ENCODE measurements around the gene NPPA. TPM values are rescaled to one million over a fixed set of nuclear protein-coding genes. Genes with fewer than 3 reads are reported as not detected.

Gene NPPA
- total RNA-seq, 1 experiment from 2014 or later = not detected

GRCh38 chr1:11891433-11892186, 44.0 kb upstream of the NPPA start:
- no peak overlapping the region for H3K4me2 ChIP-seq
- H3K27ac ChIP-seq = no peak overlapping the region
- no peaks in the 10 kb centered on the region for H3K4me1 ChIP-seq (replicated peaks; ENCODE audit: insufficient read depth)
- TF ChIP-seq CTCF (conservative IDR thresholded peaks at IDR 0.05) = no peak
- no peak for TF ChIP-seq EZH2 (IDR thresholded peaks at IDR 0.05; ENCODE audit: low read depth)
- ChIA-PET POLR2A (ENCODE audit: unreplicated experiment) (no interaction called here), CTCF (interaction anchor here (0.6 kb wide), 1 partner anchor 53 kb away, joined by 3 read pairs; no protein-coding TSS in a partner anchor)
- H4K20me1 ChIP-seq (ENCODE audit: insufficient read depth) = no peaks in the 10 kb centered on the region
- no peaks in the 10 kb centered on the region for H3K9me3 ChIP-seq (ENCODE audit: insufficient read depth, low read depth)
- H3F3A ChIP-seq (ENCODE audit: insufficient read depth, low read depth) = no peaks in the 10 kb centered on the region
- DNase-seq = no peak
- BruUV-seq (replicated peaks) = no TSS peak
- no peaks in the 10 kb centered on the region for H3K27me3 ChIP-seq (ENCODE audit: insufficient read depth, low read depth)
- no peaks in the 10 kb centered on the region for H3K9me2 ChIP-seq (ENCODE audit: insufficient read depth)
- no peaks in the 10 kb centered on the region for H3K79me2 ChIP-seq (ENCODE audit: low read depth)
- no peaks in the 10 kb centered on the region for H3K36me3 ChIP-seq (ENCODE audit: low read depth)
- no peak overlapping the region for H3K4me3 ChIP-seq
- H2AFZ ChIP-seq = no peak overlapping the region
- intact Hi-C loops (cut with micrococcal nuclease; ENCODE audit: unreplicated experiment) = loop anchor here (10.0 kb wide), 1 partner anchor 157 kb away; the partner anchor contains the start of gene AGTRAP

DNA sequence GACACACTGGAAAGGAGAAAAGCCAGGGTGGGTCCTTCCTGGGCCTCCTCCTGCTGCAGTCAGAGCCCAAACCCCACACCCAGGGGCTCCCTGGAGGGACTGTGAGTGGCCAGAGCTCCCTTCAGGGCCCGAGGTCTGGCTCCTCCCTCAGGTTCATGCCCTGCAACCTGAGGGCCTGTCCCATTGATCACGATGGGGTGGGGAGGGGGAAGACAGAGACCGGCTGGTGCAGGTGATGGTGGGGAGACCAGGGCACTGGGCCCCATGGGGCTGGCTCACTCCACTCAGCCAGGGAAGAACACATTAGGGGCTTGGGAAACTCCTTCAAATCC, 41.3 kb upstream of the NPPA start:
- POLR2A ChIA-PET (ENCODE audit: unreplicated experiment) = no interaction called here
- Histone ChIP-seq H3K36me3 (ENCODE audit: low read depth) (no peaks in the 10 kb centered on the region), H3K79me2 (ENCODE audit: low read depth) (no peaks in the 10 kb centered on the region), H2AFZ (no peak overlapping the region), H3F3A (ENCODE audit: insufficient read depth, low read depth) (no peaks in the 10 kb centered on the region), H3K27me3 (ENCODE audit: insufficient read depth, low read depth) (no peaks in the 10 kb centered on the region), H3K4me3 (no peak overlapping the region), H3K4me2 (no peak overlapping the region), H3K9me2 (ENCODE audit: insufficient read depth) (no peaks in the 10 kb centered on the region), H3K9me3 (ENCODE audit: insufficient read depth, low read depth) (no peaks in the 10 kb centered on the region), H3K4me1 (replicated peaks; ENCODE audit: insufficient read depth) (no peaks in the 10 kb centered on the region), H4K20me1 (ENCODE audit: insufficient read depth) (no peaks in the 10 kb centered on the region), H3K27ac (no peak overlapping the region)
- CTCF ChIA-PET = no interaction called here
- intact Hi-C loops (cut with micrococcal nuclease; ENCODE audit: unreplicated experiment) = no loop called here
- BruUV-seq (replicated peaks) = no TSS peak
- no peak for DNase-seq
- TF ChIP-seq CTCF (conservative IDR thresholded peaks at IDR 0.05) (no peak), EZH2 (IDR thresholded peaks at IDR 0.05; ENCODE audit: low read depth) (no peak)

DNA sequence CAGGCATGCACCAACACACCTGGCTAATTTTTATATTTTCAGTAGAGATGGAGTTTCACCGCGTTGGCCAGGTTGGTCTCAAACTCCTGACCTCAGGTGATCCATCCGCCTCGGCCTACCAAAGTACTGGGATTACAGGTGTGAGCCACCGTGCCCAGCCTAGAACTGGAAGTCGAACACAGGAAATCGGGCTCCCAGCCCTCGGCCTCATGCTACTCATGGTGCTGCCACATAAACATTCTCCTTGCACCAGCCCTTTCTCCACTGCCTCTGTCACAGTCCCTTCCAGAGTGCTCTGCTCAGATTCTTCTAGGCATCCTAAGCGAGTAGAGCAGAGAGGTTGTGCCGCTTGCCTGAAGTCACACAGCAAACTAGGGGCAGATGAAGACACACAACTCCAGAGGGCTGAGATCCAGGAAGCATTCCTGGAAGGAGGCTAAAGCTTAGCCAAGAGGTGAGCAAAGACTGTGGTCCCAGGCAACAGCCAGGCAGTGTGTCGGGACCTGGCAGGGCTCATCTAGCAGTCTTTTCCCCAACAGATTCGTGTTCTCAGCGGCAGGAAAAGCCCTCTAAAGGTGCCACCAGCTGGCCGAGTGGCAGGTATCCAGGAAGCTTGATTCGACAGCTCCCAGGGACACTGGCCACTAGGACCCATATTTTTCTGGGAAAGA, 40.8 kb upstream of the NPPA start:
- BruUV-seq (replicated peaks) = no TSS peak
- intact Hi-C loops (cut with micrococcal nuclease; ENCODE audit: unreplicated experiment) = no loop called here

More for the DNA sequence above, 40.8 kb upstream of the NPPA start:
- ChIA-PET CTCF (no interaction called here), POLR2A (ENCODE audit: unreplicated experiment) (no interaction called here)
- H2AFZ ChIP-seq = no peak overlapping the region
- H3K27me3 ChIP-seq (ENCODE audit: insufficient read depth, low read depth) = 0 out of 2 replicates have a peak, but pooled peaks cover 3% of the 10 kb centered on the region
- no peaks in the 10 kb centered on the region for H3K79me2 ChIP-seq (ENCODE audit: low read depth)
- H3K36me3 ChIP-seq (ENCODE audit: low read depth) = no peaks in the 10 kb centered on the region
- H3F3A ChIP-seq (ENCODE audit: insufficient read depth, low read depth) = no peaks in the 10 kb centered on the region
- TF ChIP-seq CTCF (conservative IDR thresholded peaks at IDR 0.05) = no peak
- TF ChIP-seq EZH2 (IDR thresholded peaks at IDR 0.05; ENCODE audit: low read depth) = no peak
- H4K20me1 ChIP-seq (ENCODE audit: insufficient read depth) = no peaks in the 10 kb centered on the region
- H3K9me3 ChIP-seq (ENCODE audit: insufficient read depth, low read depth) = no peaks in the 10 kb centered on the region
- no peaks in the 10 kb centered on the region for H3K9me2 ChIP-seq (ENCODE audit: insufficient read depth)
- no peak overlapping the region for H3K4me2 ChIP-seq
- no peak for DNase-seq
- no peaks in the 10 kb centered on the region for H3K4me1 ChIP-seq (replicated peaks; ENCODE audit: insufficient read depth)
- H3K4me3 ChIP-seq = no peak overlapping the region
- H3K27ac ChIP-seq = no peak overlapping the region
